ENCODE data around the gene CDK15. TPM values are rescaled to one million over a fixed set of nuclear protein-coding genes. Genes with fewer than 3 reads are reported as not detected.

The CDK15 gene
- total and polyA plus RNA-seq, 2 experiments from 2014 or later = not detected

DNA sequence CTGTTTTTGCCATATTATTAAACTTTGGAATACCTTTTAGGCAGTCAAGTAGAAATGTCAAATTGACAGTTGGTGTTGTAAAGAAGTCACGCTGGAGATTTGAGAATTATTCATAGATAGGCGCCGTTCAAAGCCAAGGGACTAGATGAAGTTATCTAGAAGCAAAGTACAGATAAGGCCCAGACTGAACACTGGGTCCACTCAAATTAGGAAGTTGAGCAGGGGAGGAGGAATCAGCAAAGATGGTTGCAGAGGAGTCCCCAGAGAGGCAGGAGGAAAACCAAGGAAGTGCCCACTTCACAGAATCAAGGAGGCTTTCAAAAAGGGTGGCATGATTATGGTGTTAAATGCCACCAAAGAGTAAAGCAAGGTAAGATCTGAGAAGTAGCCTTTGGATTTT lies 16.0 kb upstream of the CDK15 start:
- H3K27ac ChIP-seq = no peak overlapping the region
- H3K4me3 ChIP-seq = no peak overlapping the region
- no peak for TF ChIP-seq CTCF (IDR thresholded peaks at IDR 0.05; ENCODE audit: low read depth, low read length)

DNA sequence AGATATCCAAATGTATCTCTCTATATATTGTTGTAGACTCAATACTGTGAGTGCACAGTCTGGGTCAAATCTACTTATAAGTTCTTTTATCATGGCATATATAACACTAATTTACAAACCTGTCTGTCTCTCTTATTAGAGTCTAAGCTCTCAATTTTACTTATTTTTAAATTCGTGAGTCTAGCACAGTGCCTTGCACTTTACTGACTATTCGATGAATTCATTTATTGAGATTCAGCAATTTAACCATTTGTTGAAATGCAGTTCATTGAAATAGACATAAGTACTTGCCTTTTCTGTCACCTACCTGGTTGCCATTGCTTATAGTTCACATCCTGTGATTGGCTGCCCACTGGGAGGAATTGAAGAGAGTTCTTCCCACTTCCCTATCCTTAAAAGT lies 15.3 kb upstream of the CDK15 start:
- Histone ChIP-seq H3K4me3 (no peak overlapping the region), H3K27me3 (no peaks in the 10 kb centered on the region), H3K4me1 (ENCODE audit: low read depth) (no peaks in the 10 kb centered on the region), H3K9me3 (ENCODE audit: low read depth) (no peaks in the 10 kb centered on the region), H3K36me3 (no peaks in the 10 kb centered on the region), H3K27ac (no peak overlapping the region)
- DNase-seq (ENCODE audit: low read depth in 1 of 2, low spot score in 1 of 2) = no peak
- TF ChIP-seq CTCF (IDR thresholded peaks at IDR 0.05; ENCODE audit: low read depth, low read length) = no peak

More for the DNA sequence above, 16.0 kb upstream of the CDK15 start:
- Histone ChIP-seq H3K27me3 (no peaks in the 10 kb centered on the region), H3K9me3 (ENCODE audit: low read depth) (no peaks in the 10 kb centered on the region), H3K36me3 (no peaks in the 10 kb centered on the region), H3K4me1 (ENCODE audit: low read depth) (no peaks in the 10 kb centered on the region)
- no peak for DNase-seq (ENCODE audit: low read depth in 1 of 2, low spot score in 1 of 2)

DNA sequence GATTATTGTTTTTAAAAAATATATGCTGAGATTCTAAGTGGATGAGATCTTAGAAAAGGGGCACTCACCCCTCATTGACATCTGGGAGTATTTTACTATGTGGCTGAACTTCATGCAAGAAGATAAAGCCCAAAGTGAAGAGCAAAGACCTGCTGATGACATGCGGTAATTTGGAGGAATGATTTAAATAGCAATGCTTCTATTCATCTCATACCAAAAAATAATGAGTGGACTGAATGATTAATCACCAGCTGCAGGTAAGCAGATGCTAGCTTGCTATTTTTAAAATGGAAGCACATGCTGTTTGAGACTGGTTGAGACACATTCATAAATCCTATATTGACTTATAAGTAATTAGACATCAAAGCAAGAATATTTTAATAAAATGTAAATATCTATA lies 12.7 kb upstream of the CDK15 start:
- no peaks in the 10 kb centered on the region for H3K4me1 ChIP-seq (ENCODE audit: low read depth)
- H3K27me3 ChIP-seq = no peaks in the 10 kb centered on the region
- no peak overlapping the region for H3K27ac ChIP-seq
- TF ChIP-seq CTCF (IDR thresholded peaks at IDR 0.05; ENCODE audit: low read depth, low read length) = no peak
- no peak for DNase-seq (ENCODE audit: low read depth in 1 of 2, low spot score in 1 of 2)
- no peaks in the 10 kb centered on the region for H3K36me3 ChIP-seq
- no peak overlapping the region for H3K4me3 ChIP-seq
- H3K9me3 ChIP-seq (ENCODE audit: low read depth) = no peaks in the 10 kb centered on the region

- H3K27ac ChIP-seq = no peak overlapping the region
- H3K4me1 ChIP-seq (ENCODE audit: low read depth) = no peaks in the 10 kb centered on the region
- H3K9me3 ChIP-seq (ENCODE audit: low read depth) = no peaks in the 10 kb centered on the region
- no peak overlapping the region for H3K4me3 ChIP-seq
- no peaks in the 10 kb centered on the region for H3K27me3 ChIP-seq
- H3K36me3 ChIP-seq = no peaks in the 10 kb centered on the region
- no peak for TF ChIP-seq CTCF (IDR thresholded peaks at IDR 0.05; ENCODE audit: low read depth, low read length)
- no peak for DNase-seq (ENCODE audit: low read depth in 1 of 2, low spot score in 1 of 2)
Measured at GRCh38 chr2:201794294-201794693, 12.0 kb upstream of the CDK15 start.

- Histone ChIP-seq H3K4me1 (ENCODE audit: low read depth) (no peaks in the 10 kb centered on the region), H3K27ac (no peak overlapping the region), H3K4me3 (no peak overlapping the region), H3K27me3 (no peaks in the 10 kb centered on the region), H3K9me3 (ENCODE audit: low read depth) (no peaks in the 10 kb centered on the region), H3K36me3 (no peaks in the 10 kb centered on the region)
- peak; percentile 62 to 69 for DNase-seq (ENCODE audit: low read depth in 1 of 2, low spot score in 1 of 2)
- TF ChIP-seq CTCF (IDR thresholded peaks at IDR 0.05; ENCODE audit: low read depth, low read length) = peak; percentile 73
Measured at GRCh38 chr2:201795607-201796477, 10.5 kb upstream of the CDK15 start.
